GM19023 (cell line): Measurements from ENCODE around the gene DVL1.
"Not testable (repeated sequence)": the region's sequence is repeated elsewhere in the genome, so short reads cannot be mapped to it uniquely, and the experiment has no call there.

Experiments
- ATAC-seq: cut with Tn5 transposase; IDR thresholded peaks from one replicate; pipeline ENCODE4 v1.9.1; 2021; ENCODE audit warnings: mild to moderate bottlenecking, moderate library complexity; ENCODE audit not compliant: unreplicated experiment

Gene DVL1

DNA sequence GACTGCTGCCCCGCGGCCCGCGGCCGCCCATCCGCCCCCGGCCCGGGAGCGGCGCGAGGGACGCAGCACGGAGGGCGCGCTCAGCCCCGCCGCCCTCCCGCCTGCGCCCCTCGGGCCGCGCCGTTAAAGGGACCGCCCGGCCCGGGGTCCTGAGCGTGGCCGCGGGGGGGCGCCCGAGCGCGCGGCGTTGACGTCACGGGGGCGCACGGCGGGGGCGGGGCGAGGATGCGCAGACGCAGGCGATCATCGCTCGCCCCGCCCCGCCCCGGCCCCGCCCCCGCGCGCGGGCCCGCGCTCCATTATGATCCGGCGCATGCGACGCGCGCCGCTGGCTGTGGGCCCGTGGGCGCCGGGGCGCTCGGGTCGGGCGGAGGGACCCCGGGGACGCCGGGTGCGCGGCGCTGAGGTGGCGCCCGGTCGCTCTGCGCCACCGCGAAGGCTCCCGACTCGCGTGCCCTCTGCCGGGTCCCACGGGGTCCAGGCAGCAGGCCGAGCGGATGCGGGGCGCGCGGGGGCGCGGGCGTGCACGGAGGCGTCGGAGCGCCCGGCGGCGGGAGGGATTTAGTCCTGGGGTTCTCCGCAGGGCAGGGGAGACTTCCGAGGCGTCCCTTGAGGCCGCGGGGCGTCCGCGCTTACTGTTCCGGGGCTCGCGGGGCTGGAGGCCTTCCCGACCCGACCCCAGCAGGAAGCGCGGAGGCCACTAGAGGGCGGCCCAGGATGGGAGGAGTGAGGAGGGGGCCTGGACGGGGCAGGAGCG lies at the start of gene DVL1:
DVL1 (minus strand) TSS at position 163 of the 757 bp plus-strand sequence. CDS start 353 bp downstream, outside the sequence.
- ATAC-seq: peak; percentile 62

DNA sequence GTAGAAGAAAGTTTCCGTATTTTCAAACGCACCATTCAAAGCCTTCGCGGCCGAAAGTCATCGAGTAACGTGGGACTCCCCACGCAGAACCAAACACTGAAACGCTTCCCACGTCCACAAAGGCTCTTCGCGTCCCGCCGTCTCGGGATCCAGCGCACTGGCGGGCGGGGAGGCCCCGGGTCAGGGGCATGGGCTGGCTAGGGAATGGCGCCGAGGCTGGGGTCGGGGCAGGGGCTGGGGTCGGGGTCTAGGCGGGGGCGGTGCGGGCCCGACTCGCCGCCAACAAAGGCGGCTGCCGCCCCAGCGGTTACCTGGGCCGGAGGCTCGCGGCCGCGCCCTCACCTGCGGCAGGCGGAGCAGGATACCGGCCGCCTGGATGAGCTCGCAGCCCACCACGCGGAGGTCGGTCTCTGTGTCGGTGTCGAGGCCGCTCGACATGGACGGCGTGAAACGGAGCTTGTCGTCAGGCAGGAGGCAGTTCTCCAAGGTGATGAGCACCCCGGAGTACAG lies 49.5 kb upstream of the DVL1 start:
- ATAC-seq: peak; percentile 8

DNA sequence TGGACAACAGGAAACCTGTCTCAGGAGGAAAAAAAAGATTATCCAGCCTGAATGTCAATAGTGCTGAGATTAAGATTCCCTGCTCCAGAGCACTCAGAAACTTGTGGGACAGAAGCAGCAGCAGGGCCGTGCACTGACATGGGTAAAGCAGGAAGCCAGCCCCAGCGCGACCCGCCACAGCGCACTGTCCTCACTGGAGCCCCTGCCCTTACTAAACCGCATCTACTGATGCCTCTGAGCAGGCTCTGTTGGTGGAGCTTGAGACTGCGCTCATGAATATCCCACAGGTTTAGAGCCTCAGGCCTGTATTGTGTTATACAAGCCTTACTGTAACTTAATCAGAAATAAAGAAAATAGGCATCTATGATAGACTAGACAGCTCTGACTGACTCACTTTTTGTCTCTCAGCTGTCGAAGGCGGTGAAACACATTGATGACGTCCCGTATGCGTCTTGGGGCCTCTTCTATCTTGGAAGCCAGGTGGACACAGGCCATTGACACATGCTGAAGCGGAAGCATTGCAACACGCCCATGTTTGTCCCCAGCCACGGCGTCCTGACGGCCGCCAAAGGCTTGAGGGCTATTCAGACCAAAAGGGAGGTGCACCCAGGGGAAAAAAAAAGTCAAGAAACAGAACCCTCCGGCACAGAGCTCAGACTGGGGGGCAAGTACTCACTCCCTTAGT lies 48.8 kb upstream of the DVL1 start:
- no peak for ATAC-seq

DNA sequence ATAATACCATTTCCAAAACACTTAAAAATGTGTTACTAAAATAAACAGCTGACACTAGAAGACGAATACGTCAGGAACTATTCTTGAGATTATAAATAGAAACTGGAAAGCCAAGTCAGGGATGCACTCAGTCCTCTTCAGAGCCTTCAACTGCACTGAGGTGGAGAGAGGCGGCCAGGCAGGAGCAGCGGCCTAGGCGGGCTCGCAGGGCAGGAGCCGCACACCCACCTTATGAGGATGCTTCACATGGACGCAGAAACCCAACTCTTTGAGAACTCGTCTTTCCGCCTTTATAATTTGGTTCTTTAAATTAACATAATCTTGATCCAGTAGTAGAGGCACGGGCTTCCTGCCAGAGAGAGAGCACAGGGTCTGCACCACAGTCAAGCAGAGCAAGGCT lies 45.9 kb upstream of the DVL1 start:
- no peak for ATAC-seq

DNA sequence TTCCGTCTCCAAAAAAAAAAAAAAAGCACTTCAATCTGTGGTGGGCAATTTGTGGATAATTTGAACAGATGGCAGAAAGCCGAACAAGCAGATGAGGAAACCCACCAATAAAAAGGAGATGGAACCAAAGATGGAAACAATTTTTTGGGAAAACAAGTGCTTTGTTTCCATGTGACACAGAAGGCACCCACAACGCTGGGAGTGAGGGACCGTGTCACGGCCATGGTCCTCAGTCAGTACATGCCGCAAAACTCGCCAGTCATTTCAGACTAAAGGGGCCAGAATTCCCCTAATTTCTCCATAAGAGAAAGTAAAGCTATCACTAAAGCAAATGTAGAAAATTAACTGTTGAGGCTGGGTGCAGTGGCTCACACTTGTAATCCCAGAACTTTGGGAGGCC lies 44.9 kb upstream of the DVL1 start:
- no peak for ATAC-seq

DNA sequence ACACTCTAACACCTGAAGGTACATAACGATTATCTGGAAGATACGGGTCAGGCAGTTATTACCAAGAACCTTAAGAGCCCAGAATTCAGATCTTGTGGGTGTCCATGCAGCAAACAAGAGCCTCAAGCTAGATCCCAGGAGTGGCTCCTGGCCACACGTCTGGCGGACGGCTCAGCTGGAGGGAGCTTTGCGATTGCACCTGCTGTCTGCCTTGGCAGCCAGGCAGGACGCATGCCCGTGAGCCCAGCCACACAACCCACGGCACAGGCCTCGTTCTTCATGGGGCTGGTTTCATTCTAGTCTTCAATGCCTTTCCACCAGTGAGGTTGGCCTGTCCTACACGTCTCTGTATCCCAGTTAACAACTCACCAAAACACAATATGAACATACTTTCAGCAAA lies 44.2 kb upstream of the DVL1 start:
- no peak for ATAC-seq

DNA sequence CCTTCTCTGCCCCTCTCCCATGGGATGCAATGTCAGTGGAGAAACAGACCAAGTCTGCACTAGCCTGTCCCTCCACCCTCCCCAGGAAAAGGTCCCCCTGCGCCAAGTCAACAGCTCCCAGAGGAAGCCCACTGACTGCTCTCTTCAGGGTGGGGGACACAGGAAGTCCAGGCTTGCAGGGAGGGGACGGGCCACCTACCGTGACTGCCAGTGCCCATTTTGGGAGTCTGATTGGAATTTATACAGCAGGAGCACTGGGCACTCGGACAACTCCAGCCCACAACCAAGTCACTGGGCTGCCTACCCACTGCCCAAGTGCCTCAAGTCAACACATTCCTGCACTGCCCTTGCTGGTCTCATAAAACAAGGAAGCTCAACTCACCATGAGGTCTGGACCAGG lies 43.8 kb upstream of the DVL1 start:
- ATAC-seq: no peak

DNA sequence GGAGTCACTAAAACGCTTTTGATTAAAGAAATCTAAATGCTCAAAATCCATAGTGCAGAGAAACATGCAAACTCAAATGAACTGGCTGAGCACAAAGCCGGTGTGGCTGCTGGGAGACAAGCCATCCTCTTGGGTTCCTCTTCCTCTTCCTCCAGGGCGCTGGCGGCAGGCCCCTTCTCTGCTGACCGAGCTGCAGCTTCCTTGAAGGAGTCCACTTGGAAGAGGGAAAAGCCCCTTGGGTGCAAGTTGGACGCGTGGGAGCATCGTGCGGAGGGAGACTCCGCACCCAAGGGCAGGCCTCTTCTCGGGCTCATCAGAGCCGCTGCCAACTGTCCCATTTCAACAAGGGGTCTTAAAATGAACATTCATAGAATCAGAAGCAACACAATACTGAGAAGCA lies 42.0 kb upstream of the DVL1 start:
- ATAC-seq: no peak

DNA sequence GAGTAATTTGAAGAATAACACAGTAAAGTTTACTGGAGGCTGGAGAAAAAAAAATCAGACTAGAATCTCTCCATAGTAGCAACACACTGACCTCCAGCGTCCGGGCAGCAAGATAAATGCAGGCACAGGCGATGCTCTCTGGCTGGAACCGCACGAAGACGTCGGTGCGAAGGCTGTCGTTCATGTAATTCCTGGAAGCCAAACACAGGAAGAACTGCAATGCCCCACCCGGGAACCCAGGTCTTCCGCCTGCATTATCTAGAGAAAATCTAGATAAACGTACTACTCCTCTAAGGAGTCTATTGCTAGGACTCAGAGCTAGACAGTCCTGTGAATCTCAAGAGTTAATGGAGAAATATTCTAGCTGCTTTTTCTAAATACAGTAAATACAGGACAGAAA lies 41.5 kb upstream of the DVL1 start:
- no peak for ATAC-seq

DNA sequence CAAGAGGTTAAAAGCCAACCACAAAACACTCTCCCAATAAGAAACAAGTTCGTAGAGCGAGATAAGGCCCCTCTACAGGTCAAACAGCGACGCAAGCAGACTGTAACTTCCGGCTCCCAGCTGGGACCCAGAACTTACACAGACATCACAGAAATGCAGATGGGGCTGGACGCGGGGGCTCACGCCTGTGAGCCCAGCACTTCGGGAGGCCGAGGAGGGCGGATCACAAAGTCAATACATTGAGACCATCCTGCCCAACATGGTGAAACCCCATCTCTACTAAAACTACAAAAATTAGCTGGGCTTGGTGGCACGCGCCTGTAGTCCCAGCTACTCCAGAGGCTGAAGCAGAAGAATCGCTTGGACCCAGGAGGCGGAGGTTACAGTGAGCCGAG lies 38.9 kb upstream of the DVL1 start:
- ATAC-seq: no peak

DNA sequence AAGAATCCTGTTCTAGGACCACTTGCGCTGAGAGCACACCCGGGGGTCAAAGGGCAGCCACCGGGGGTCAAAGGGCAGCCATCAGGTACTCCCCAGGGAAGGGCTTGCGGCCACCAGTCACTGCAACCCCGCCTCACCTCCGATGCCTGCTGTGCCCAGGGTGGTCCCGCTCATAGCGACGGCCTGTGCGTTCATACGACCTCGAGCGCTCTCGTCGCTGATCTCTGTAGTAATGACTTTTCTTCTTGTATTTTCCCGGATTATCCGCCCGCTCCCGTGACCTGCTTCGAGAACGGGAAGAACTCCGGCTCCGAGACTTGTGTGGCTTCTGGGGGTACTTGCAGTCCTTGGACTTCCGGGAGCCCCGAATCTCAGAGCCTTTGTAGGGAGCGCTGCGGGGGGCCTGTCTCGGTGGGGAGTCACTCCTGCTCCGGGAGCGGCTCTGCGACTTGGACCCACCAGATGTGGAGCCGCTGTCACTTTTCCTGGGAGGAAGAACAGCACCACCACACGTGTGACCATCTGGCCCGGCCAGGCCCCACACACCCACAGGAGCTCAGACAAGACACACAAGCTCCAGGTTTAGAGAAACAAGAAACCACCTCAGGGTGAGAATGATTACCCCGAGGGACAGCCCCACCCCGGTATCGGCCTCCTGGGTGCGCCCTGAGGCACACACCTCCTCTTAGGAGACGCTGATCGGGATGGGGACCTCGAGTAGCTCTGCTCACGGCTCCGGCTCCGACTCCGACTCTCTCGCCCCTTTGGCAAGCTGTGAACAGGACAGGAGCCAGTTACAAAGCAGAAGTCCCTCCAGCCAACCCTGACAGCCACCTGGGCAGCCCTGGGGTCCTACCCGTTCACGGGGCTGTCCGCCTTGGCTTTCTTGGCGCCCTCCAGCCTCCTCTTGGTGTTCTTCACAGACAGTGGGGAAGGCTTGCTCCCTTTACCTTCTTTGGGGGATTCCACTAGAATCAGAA lies 38.2 kb upstream of the DVL1 start:
- ATAC-seq: no peak

DNA sequence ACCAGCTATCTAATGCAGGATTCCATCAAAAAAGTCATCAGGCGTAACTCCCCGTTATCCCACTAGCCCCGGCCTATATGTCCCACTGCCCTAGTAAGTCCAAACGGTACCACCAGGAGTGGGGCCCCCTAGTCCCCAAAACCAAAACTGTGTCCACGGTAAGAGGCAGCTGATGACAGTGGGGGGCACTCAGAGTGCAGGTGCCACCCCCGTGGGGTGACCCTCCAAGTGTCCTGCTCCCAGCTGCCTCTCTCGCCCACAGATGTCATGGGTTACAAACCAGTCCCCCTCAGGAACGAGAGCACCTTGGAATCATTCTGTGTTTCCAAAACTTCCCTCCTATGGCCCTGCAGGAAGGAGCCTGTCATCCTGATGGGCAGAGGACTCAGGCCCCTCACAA lies 36.7 kb upstream of the DVL1 start:
- no peak for ATAC-seq

DNA sequence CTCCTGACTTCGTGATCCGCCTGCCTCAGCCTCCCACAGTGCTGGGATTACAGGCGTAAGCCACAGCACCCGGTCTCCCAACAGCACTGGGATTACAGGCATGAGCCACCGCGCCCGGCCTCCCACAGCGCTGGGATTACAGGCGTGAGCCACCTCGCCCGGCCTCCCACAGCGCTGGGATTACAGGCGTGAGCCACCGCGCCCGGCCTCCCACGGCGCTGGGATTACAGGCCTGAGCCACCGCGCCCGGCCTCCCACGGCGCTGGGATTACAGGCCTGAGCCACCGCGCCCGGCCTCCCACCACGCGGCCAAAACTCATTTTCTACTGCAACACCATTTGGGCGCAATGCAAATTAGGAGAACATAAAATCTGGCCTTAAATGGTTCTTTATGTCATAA lies 36.1 kb upstream of the DVL1 start:
- ATAC-seq: not testable (repeated sequence)

DNA sequence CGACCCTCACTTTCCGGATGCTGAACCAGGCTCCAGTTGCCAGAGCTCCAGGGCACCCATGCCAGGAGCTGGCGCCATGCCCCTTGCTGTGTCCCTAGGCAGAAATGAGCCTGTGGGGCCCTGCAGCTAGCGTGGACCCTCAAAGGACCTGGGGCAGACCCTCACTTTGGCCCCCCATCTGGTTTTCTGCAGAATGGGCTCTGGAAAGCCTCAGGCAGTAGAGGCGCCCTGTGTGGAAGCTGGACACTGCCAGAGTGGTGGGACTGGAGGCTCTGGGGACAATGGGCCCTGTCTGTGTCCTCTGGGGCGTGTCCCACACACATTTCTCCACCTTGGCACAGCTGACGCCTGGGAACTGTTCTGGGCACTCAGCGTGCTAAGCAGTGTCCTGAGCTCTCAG lies 32.1 kb upstream of the DVL1 start:
- no peak for ATAC-seq

DNA sequence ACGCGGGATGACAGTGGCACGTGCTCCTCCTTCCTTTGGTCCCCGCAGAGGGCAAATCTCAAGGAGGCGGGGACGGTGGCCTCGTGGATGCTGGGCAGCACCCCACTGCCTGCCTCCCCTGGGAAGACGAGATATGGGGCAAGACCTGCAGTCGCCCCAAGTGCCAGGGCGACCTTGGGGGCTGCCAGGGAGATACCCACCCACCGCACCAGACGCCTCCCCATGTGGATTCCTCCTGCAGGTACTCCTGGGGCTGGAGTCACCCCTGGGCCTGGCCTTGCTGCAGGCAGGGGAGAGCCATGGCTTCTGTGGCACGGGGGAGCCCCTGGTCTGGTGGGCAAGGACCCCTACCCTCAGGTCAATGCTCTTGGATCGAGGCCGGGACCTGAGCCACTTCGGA lies 31.6 kb upstream of the DVL1 start:
- no peak for ATAC-seq

DNA sequence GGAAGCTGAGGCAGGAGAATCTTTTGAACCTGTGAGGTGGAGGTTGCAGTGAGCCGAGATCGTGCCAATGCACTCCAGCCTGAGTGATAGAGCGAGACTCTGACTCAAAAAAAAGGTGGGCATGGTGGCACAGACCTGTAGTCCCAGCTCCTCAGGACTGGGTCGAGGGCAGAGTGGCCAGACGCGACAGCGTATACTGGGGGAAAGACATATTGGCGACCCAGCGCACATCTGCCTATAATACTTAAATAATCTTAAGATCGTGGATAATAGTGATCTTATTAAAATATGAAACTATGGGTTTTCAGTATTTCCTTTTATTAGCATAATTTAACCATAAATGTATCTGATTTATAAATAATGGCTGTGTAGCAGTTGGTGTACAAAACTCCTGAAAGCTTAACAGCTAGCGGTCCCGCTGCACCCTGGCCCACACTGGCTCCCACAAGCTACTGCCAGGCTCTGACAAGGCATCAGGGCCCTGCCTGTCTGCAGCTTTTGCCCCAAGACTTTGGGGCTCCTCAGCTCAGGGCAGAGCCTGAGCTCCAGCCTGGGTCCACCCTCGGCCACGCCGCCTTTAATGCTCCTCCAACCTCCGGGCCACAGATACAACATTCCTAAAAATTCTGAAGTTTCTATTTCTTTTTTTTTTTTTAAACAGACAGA lies 28.5 kb upstream of the DVL1 start:
- no peak for ATAC-seq

DNA sequence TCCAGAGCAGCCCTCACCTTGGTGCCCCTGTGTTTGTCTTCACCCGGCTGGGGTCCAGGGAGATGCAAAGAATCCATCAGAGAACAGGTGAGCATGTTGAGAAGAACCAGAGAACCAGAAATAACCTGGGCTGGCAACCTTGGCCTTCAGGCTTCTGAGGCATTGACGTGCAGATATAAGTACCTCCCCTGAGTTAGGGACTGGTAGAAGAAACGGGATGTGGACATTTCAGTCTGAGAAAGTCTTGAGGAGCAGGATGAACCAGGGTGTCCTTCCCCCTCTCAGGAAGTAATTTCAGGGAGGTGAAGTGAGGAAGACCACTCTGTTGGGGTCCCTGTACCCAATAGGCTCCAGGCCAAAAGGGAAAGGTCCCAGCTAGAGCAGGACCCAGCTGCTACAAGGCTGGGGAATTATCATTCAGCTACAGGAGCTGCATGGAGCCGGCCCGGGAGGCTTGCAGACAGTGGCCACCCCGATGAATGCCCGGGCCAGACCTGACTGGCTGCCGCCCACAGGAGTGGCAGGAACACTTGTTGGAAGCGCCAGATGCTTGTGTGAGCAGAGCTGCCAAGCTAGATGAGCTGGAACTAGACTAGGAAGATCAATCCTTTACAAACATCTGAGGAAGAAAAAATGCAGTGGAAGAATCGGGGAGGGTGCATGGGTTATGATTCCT lies 27.5 kb upstream of the DVL1 start:
- no peak for ATAC-seq

DNA sequence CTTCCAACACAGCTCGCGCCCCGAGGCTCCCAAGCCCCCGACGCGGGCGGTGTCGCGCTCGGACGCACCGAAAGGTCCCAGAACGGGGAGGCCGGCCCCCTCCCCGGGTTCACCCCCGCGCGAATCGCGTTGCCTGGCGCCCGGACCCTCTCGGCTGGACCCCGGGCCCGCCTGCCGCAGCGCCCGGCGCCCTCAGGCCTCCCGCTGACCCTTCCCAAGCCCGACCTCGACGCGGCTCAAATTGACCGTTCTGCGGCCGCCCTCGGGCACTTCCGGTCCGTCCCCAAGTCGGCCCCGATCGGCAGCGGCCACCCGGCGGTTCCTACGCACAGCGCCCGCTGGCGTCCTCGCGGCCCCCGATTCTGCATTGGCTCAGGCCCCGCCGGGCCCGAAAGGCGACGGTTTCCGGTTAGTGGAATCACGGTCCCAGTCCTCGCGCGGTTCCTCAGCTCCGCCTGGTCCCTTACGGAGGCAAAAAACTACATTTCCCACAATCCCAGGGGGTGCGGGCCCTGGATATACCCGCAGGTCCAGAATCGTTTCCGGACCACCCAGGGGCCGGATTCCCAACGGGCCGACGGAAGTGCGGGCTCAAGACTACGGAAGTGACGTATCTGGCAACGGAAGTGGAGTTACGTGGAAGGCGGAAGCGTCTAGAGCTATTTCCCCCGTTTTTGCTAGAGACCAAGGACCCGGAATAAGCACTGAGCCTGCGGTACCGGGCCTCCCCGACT lies 25.9 kb upstream of the DVL1 start, which contains the start of gene AURKAIP1:
AURKAIP1 (minus strand) TSS at position 279 of the 734 bp plus-strand sequence. CDS start 451 bp downstream, outside the sequence.
- ATAC-seq: peak; percentile 86

DNA sequence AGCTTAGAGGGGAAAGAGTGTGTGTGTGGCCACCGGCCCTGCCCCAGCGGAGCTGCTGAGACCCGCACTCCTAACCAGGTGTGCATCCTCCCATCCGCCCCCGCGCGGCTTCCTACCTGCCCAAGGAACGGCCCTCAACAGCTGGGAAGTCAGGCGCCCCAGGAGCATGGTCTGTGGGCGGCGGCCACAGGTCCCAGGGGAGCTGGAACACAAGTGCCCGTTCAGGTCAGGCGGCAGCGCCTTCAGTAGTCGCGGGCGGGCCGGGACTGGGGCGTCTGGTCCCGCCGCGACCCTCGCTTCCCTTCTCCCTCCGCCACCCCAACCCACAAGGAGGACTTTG lies 25.3 kb upstream of the DVL1 start:
- peak; percentile 2 for ATAC-seq
